HepG2 (cell line): ENCODE results near the gene SOCS1. TPM values are rescaled to one million over a fixed set of nuclear protein-coding genes. Genes with fewer than 3 reads are reported as not detected.

ENCODE experiments used
- FOXJ3 ChIP-seq: sonication (generic); formaldehyde crosslinking; IDR thresholded peaks from 2 replicates; pipeline ENCODE4 v1.4.0; 2020; ENCODE audit warnings: missing genetic modification reagents, mild to moderate bottlenecking, borderline replicate concordance
- KDM5B ChIP-seq: sonication (generic); formaldehyde crosslinking; IDR thresholded peaks from 2 replicates; pipeline ENCODE4 v1.4.0; 2020; ENCODE audit warnings: missing genetic modification reagents, mild to moderate bottlenecking, borderline replicate concordance
- PHF20 ChIP-seq: sonication (generic); formaldehyde crosslinking; IDR thresholded peaks from 2 replicates; pipeline ENCODE4 v1.5.0; 2020; ENCODE audit warnings: mild to moderate bottlenecking, missing genetic modification reagents
- SOX6 ChIP-seq, 2 experiments: fragments of 450-650 bp in 1 of 2; sonication (generic) in 1 of 2; formaldehyde crosslinking in 1 of 2; IDR thresholded peaks; 2 replicates each; pipeline versions ENCODE4 v1.4.0 to v1.6.1; 2017 to 2020; ENCODE audit warnings: antibody characterized with exemption in 1 of 2, mild to moderate bottlenecking in 1 of 2, missing genetic modification reagents in 1 of 2
- ZC3H13 ChIP-seq: sonication (generic); formaldehyde crosslinking; IDR thresholded peaks from 2 replicates; pipeline ENCODE4 v1.8.1; 2023; ENCODE audit warnings: mild to moderate bottlenecking, missing genetic modification reagents, moderate library complexity
- ZNF577 ChIP-seq: sonication (generic); formaldehyde crosslinking; IDR thresholded peaks from 2 replicates; pipeline ENCODE4 v1.4.0; 2020; ENCODE audit warnings: mild to moderate bottlenecking, low read depth, missing genetic modification reagents, borderline replicate concordance
- ZNF619 ChIP-seq: sonication (generic); formaldehyde crosslinking; IDR thresholded peaks from 2 replicates; pipeline ENCODE4 v1.4.0; 2020; ENCODE audit warnings: mild to moderate bottlenecking, missing genetic modification reagents
- ZNF737 ChIP-seq: sonication (generic); formaldehyde crosslinking; IDR thresholded peaks from 2 replicates; pipeline ENCODE4 v1.5.0; 2020; ENCODE audit warnings: missing genetic modification reagents, mild to moderate bottlenecking, borderline replicate concordance
- polyA plus RNA-seq, 8 experiments: library from polyadenylated mRNA; depleted of rRNA in 3 of 8; stranded (reverse) in 7 of 8; unstranded in 1 of 8; fragments of >200 nt; fragmentation: Illumina TruSeq in 4 of 8; extraction: Trizol in 4 of 8; gene quantifications; 2 replicates each; pipeline versions ENCODE4 v1.2.1 to v1.2.3, GENCODE V29; 2011 to 2016; ENCODE audit warnings: low read depth in 4 of 8, missing spikeins in 1 of 8, mixed read lengths in 1 of 8; ENCODE audit not compliant: insufficient read depth in 1 of 8
- total RNA-seq, 5 experiments: library from RNA; depleted of rRNA; stranded (reverse); fragments of >200 nt; fragmentation: Illumina TruSeq; extraction: Trizol; gene quantifications; 2 replicates each; pipeline ENCODE4 v1.2.3, GENCODE V29; 2016; ENCODE audit warnings: low read depth in 1 of 5
- TF ChIP-seq, protein P1 (sequence below): sonication (generic); formaldehyde crosslinking; IDR thresholded peaks from 2 replicates; pipeline ENCODE4 v1.5.1; 2020; ENCODE audit warnings: mild to moderate bottlenecking, missing genetic modification reagents, borderline replicate concordance
- TF ChIP-seq, protein P2 (sequence below): sonication (generic); formaldehyde crosslinking; IDR thresholded peaks from 2 replicates; pipeline ENCODE4 v1.9.0; 2022; ENCODE audit warnings: missing genetic modification reagents, mild to moderate bottlenecking, borderline replicate concordance
- TF ChIP-seq, protein P3 (sequence below): sonication (generic); formaldehyde crosslinking; IDR thresholded peaks from 2 replicates; pipeline ENCODE4; 2020; ENCODE audit warnings: missing genetic modification reagents, mild to moderate bottlenecking, borderline replicate concordance
- TF ChIP-seq, protein P4 (sequence below): IDR thresholded peaks from 2 replicates; pipeline ENCODE4 v1.6.1; 2018; ENCODE audit warnings: missing genetic modification reagents, mild to moderate bottlenecking, missing compliant biosample characterization

The SOCS1 gene
- total and polyA plus RNA-seq, 2 of the 13 experiments (the other 11 are each of a cell fraction or from before 2014, with no cell fraction given), result 5.3 to 6.3 TPM

DNA sequence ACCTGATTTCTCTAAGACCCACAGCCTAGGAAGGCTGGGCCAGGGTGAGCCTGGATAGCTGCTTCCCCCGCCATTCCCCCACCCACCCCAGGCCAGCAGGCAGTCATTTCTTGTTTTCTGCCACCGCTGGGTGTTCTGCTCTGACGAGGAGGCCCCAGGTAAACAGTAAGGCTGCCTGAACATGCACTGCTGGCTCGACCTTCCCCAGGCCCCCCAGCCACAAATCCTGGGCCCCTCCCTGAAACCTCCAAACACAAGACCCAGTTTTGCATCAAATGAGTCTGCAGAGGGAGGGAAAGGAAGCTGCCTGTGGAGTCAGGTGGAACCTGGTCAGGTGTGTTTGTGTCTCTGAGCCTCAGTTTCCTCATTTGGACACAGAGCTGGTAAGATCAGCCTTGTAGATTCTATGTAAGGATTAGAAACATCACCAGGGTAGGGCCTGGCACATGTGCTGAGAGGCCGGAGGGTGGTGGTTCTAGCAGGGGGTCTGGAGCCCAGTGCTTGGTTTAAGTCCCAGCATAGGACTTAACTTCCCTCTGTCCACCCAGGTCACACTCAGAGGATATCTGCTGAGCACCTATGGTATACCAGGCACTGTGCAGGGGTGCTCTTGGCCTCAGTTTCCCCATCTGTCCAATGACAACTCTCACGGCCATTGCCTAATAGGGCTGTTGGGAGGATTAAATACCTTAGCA, 44.0 kb upstream of the SOCS1 start (continued):
- TF ChIP-seq, protein P1, sequence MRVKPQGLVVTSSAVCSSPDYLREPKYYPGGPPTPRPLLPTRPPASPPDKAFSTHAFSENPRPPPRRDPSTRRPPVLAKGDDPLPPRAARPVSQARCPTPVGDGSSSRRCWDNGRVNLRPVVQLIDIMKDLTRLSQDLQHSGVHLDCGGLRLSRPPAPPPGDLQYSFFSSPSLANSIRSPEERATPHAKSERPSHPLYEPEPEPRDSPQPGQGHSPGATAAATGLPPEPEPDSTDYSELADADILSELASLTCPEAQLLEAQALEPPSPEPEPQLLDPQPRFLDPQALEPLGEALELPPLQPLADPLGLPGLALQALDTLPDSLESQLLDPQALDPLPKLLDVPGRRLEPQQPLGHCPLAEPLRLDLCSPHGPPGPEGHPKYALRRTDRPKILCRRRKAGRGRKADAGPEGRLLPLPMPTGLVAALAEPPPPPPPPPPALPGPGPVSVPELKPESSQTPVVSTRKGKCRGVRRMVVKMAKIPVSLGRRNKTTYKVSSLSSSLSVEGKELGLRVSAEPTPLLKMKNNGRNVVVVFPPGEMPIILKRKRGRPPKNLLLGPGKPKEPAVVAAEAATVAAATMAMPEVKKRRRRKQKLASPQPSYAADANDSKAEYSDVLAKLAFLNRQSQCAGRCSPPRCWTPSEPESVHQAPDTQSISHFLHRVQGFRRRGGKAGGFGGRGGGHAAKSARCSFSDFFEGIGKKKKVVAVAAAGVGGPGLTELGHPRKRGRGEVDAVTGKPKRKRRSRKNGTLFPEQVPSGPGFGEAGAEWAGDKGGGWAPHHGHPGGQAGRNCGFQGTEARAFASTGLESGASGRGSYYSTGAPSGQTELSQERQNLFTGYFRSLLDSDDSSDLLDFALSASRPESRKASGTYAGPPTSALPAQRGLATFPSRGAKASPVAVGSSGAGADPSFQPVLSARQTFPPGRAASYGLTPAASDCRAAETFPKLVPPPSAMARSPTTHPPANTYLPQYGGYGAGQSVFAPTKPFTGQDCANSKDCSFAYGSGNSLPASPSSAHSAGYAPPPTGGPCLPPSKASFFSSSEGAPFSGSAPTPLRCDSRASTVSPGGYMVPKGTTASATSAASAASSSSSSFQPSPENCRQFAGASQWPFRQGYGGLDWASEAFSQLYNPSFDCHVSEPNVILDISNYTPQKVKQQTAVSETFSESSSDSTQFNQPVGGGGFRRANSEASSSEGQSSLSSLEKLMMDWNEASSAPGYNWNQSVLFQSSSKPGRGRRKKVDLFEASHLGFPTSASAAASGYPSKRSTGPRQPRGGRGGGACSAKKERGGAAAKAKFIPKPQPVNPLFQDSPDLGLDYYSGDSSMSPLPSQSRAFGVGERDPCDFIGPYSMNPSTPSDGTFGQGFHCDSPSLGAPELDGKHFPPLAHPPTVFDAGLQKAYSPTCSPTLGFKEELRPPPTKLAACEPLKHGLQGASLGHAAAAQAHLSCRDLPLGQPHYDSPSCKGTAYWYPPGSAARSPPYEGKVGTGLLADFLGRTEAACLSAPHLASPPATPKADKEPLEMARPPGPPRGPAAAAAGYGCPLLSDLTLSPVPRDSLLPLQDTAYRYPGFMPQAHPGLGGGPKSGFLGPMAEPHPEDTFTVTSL (CRISPR knock-in tag), result no peak
- TF ChIP-seq PHF20 (CRISPR knock-in tag), result no peak
- TF ChIP-seq, protein P2, sequence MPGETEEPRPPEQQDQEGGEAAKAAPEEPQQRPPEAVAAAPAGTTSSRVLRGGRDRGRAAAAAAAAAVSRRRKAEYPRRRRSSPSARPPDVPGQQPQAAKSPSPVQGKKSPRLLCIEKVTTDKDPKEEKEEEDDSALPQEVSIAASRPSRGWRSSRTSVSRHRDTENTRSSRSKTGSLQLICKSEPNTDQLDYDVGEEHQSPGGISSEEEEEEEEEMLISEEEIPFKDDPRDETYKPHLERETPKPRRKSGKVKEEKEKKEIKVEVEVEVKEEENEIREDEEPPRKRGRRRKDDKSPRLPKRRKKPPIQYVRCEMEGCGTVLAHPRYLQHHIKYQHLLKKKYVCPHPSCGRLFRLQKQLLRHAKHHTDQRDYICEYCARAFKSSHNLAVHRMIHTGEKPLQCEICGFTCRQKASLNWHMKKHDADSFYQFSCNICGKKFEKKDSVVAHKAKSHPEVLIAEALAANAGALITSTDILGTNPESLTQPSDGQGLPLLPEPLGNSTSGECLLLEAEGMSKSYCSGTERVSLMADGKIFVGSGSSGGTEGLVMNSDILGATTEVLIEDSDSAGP (CRISPR knock-in tag), result no peak
- no peak for TF ChIP-seq KDM5B (CRISPR knock-in tag)
- TF ChIP-seq FOXJ3 (CRISPR knock-in tag), result no peak
- peak; percentile 45; the same call in 1 of the 2 replicates for TF ChIP-seq ZNF619
- TF ChIP-seq, protein P3, sequence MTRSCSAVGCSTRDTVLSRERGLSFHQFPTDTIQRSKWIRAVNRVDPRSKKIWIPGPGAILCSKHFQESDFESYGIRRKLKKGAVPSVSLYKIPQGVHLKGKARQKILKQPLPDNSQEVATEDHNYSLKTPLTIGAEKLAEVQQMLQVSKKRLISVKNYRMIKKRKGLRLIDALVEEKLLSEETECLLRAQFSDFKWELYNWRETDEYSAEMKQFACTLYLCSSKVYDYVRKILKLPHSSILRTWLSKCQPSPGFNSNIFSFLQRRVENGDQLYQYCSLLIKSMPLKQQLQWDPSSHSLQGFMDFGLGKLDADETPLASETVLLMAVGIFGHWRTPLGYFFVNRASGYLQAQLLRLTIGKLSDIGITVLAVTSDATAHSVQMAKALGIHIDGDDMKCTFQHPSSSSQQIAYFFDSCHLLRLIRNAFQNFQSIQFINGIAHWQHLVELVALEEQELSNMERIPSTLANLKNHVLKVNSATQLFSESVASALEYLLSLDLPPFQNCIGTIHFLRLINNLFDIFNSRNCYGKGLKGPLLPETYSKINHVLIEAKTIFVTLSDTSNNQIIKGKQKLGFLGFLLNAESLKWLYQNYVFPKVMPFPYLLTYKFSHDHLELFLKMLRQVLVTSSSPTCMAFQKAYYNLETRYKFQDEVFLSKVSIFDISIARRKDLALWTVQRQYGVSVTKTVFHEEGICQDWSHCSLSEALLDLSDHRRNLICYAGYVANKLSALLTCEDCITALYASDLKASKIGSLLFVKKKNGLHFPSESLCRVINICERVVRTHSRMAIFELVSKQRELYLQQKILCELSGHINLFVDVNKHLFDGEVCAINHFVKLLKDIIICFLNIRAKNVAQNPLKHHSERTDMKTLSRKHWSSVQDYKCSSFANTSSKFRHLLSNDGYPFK (CRISPR knock-in tag), result no peak
- TF ChIP-seq, protein P4, sequence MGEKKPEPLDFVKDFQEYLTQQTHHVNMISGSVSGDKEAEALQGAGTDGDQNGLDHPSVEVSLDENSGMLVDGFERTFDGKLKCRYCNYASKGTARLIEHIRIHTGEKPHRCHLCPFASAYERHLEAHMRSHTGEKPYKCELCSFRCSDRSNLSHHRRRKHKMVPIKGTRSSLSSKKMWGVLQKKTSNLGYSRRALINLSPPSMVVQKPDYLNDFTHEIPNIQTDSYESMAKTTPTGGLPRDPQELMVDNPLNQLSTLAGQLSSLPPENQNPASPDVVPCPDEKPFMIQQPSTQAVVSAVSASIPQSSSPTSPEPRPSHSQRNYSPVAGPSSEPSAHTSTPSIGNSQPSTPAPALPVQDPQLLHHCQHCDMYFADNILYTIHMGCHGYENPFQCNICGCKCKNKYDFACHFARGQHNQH (CRISPR knock-in tag), result 0 out of 2 replicates have a peak, but pooled peaks have one; percentile 18
- TF ChIP-seq ZNF737, result no peak
- TF ChIP-seq ZC3H13 (CRISPR knock-in tag), result no peak
- no peak for TF ChIP-seq ZNF577 (CRISPR knock-in tag)
- TF ChIP-seq SOX6 (IDR thresholded peaks at IDR 0.05), result no peak
- TF ChIP-seq SOX6 (CRISPR knock-in tag; IDR thresholded peaks at IDR 0.05), result no peak
